Mesendoderm (in vitro differentiated cells): Measurements from ENCODE around the gene TXNDC17.

Source experiments
- DNase-seq: peaks from one replicate; pipeline ENCODE4 v3.0.0; 2013
- H2AK5ac ChIP-seq: 2 replicates; pipeline ENCODE4 v1.6.1; 2013; ENCODE audit warnings: low read length, inconsistent platforms
- H2BK120ac ChIP-seq: 2 replicates; pipeline ENCODE4 v1.6.1; 2013; ENCODE audit warnings: low read depth, mild to moderate bottlenecking, low read length, moderate library complexity, mixed read lengths
- H2BK15ac ChIP-seq: replicated peaks from 2 replicates; pipeline ENCODE4 v1.6.1; 2013; ENCODE audit warnings: low read depth, mild to moderate bottlenecking, moderate library complexity
- H2BK5ac ChIP-seq: 2 replicates; pipeline ENCODE4 v1.6.1; 2013; ENCODE audit warnings: low read length, inconsistent platforms
- H3K18ac ChIP-seq: 2 replicates; pipeline ENCODE4 v1.6.1; 2013; ENCODE audit warnings: mild to moderate bottlenecking, low read length, mixed read lengths
- H3K23ac ChIP-seq: one replicate; pipeline ENCODE4 v1.6.1; 2013; ENCODE audit warnings: low read length
- H3K27ac ChIP-seq: 2 replicates; pipeline ENCODE4 v1.5.1; 2013; ENCODE audit warnings: low read depth, mild to moderate bottlenecking, inconsistent platforms, low read length, moderate library complexity
- H3K27me3 ChIP-seq: 2 replicates; pipeline ENCODE4 v1.6.1; 2013; ENCODE audit warnings: low read length, control low read depth, mild to moderate bottlenecking, inconsistent platforms; ENCODE audit not compliant: insufficient read depth, poor library complexity
- H3K36me3 ChIP-seq: 2 replicates; pipeline ENCODE4 v1.6.1; 2013; ENCODE audit warnings: low read length, inconsistent platforms; ENCODE audit not compliant: control insufficient read depth, insufficient read depth
- H3K4ac ChIP-seq: one replicate; pipeline ENCODE4 v1.6.1; 2013; ENCODE audit warnings: low read depth, mild to moderate bottlenecking, low read length, moderate library complexity
- H3K4me1 ChIP-seq: 2 replicates; pipeline ENCODE4 v1.6.1; 2013; ENCODE audit warnings: low read depth, low read length, inconsistent platforms; ENCODE audit not compliant: control insufficient read depth
- H3K4me2 ChIP-seq: 2 replicates; pipeline ENCODE4 v1.6.1; 2013; ENCODE audit warnings: low read length
- H3K4me3 ChIP-seq: 2 replicates; pipeline ENCODE4 v1.5.1; 2013; ENCODE audit warnings: mild to moderate bottlenecking, low read length
- H3K56ac ChIP-seq: one replicate; pipeline ENCODE4 v1.6.1; 2013; ENCODE audit warnings: low read length
- H3K79me1 ChIP-seq: 2 replicates; pipeline ENCODE4 v1.6.1; 2013; ENCODE audit warnings: low read length, inconsistent platforms
- H3K79me2 ChIP-seq: 2 replicates; pipeline ENCODE4 v1.6.1; 2013; ENCODE audit warnings: mild to moderate bottlenecking, low read length; ENCODE audit not compliant: control insufficient read depth, insufficient read depth
- H3K9ac ChIP-seq: 2 replicates; pipeline ENCODE4 v1.6.1; 2013; ENCODE audit warnings: low read length, inconsistent platforms
- H4K5ac ChIP-seq: one replicate; pipeline ENCODE4 v1.6.1; 2013; ENCODE audit warnings: low read length
- H4K8ac ChIP-seq: one replicate; pipeline ENCODE4 v1.6.1; 2013; ENCODE audit warnings: low read depth, mild to moderate bottlenecking, control low read depth, low read length, moderate library complexity
- WGBS: extraction: QIAGEN DNeasy Blood & Tissue Kit; methylation state at CpG from one replicate; pipeline ENCODE4 v1.1.7; 2013; ENCODE audit warnings: low lambda C conversion rate, missing lambda C conversion rate; ENCODE audit not compliant: insufficient coverage; ENCODE audit errors: extremely low coverage; 5-methylcytosine and 5-hydroxymethylcytosine counted together

The TXNDC17 gene

DNA sequence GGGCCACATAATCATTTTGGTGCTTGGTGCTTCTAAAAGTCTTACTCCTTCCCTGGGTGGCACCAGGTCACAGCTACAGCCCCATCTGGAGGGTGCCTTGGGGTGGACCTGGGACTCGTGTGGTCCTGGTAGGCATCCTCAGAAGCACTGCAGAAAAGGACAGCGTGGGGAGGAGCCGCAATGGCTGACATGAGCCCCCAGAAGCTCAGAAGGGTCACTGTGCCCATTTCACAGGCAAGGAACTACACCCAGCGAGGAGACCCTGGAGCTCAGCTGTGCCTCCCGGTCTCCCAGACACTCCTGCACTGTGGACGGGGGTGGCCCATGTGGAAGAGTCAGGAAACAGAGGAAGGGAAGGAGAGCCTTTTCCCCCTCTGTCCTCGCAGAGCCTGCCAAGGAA is 37.1 kb downstream of the TXNDC17 start:
- H4K8ac ChIP-seq = no peak overlapping the region
- no peak overlapping the region for H2BK15ac ChIP-seq
- no peak overlapping the region for H3K4me2 ChIP-seq
- no peak overlapping the region for H3K18ac ChIP-seq
- no peak overlapping the region for H3K27ac ChIP-seq
- H3K27me3 ChIP-seq = no peaks in the 10 kb centered on the region
- H3K36me3 ChIP-seq = no peaks in the 10 kb centered on the region
- H2AK5ac ChIP-seq = no peak overlapping the region
- H2BK5ac ChIP-seq = no peak overlapping the region
- no peak for DNase-seq
- no CpG with 5 or more reads among the region's 7 CpGs for WGBS
- no peak overlapping the region for H3K4me3 ChIP-seq
- no peak overlapping the region for H3K23ac ChIP-seq
- no peak overlapping the region for H3K9ac ChIP-seq
- no peaks in the 10 kb centered on the region for H3K79me2 ChIP-seq
- H2BK120ac ChIP-seq = no peak overlapping the region
- H3K79me1 ChIP-seq = no peaks in the 10 kb centered on the region
- H3K56ac ChIP-seq = no peak overlapping the region
- H3K4me1 ChIP-seq = no peaks in the 10 kb centered on the region
- no peak overlapping the region for H4K5ac ChIP-seq
- no peak overlapping the region for H3K4ac ChIP-seq

DNA sequence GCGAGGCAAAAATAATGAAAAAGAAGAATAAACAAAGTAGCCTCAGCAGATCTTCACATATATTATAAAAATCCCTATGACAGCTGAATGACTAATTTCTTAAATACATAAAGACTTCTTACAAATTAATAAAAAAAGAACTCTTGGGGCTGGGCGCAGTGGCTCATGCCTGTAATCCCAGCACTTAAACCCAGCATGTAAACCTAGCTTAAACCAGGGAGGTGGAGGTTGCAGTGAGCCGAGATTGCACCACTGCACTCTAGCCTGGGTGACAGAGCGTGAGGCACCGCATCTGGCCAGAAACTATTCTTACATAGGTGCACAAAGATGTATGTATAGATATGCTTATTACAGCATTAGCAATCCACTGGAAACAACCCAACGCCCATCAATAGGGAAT is 38.4 kb downstream of the TXNDC17 start:
- H3K27ac ChIP-seq = no peak overlapping the region
- peaks cover 4% of the 10 kb centered on the region for H3K4me1 ChIP-seq
- H4K8ac ChIP-seq = no peak overlapping the region
- no peaks in the 10 kb centered on the region for H3K27me3 ChIP-seq
- no peaks in the 10 kb centered on the region for H3K79me2 ChIP-seq
- no peaks in the 10 kb centered on the region for H3K79me1 ChIP-seq
- no peak for DNase-seq
- H3K56ac ChIP-seq = no peak overlapping the region
- H2AK5ac ChIP-seq = no peak overlapping the region
- no peak overlapping the region for H3K18ac ChIP-seq
- H3K9ac ChIP-seq = no peak overlapping the region
- H3K4ac ChIP-seq = no peak overlapping the region
- WGBS = no CpG with 5 or more reads among the region's 6 CpGs
- no peak overlapping the region for H4K5ac ChIP-seq
- no peak overlapping the region for H3K4me3 ChIP-seq
- no peak overlapping the region for H2BK120ac ChIP-seq
- H2BK5ac ChIP-seq = no peak overlapping the region
- H3K4me2 ChIP-seq = no peak overlapping the region
- no peak overlapping the region for H3K23ac ChIP-seq
- H2BK15ac ChIP-seq = no peak overlapping the region
- H3K36me3 ChIP-seq = no peaks in the 10 kb centered on the region

DNA sequence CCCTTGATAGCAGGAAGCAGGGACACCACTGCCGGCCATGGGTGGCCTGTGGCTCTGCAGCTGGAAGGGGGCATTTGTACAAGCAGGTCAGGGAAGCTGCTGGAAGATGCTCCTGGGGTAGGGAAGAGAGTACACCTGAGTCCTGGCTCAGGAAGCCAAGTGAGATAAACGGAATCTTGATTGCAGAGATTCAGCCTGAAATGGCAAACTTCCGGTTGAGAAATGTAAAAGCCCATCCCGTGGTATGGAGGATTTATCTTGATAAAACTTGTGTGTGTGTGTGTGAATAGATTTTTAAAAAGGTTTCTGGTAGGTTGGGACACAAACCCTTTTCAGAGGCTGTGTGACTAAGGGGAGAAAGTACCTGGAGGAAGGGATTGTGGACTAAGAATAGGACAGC is 40.3 kb downstream of the TXNDC17 start:
- H3K27me3 ChIP-seq = no peaks in the 10 kb centered on the region
- no peak for DNase-seq

DNA sequence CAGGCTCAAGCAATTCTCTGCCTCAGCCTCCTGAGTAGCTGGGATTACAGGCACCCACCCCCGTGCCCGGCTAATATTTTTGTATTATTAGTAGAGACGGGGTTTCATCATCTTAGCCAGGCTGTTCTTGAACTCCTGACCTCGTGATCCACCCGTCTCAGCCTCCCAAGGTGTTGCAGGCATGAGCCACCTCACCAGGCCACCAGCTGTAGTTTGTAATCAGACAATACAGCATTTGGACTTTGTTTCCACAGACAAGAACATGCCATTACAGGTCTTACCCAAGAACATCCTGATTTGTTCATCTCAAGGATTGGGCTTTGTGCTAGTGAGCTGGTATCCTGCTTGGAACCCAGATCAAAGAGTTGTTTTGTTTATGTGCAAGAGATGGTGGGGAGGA is 40.8 kb downstream of the TXNDC17 start:
- no peak overlapping the region for H3K4me2 ChIP-seq
- H4K5ac ChIP-seq = no peak overlapping the region
- no peak overlapping the region for H2BK15ac ChIP-seq
- H3K18ac ChIP-seq = no peak overlapping the region
- H2BK120ac ChIP-seq = no peak overlapping the region
- H3K56ac ChIP-seq = no peak overlapping the region
- no peak overlapping the region for H2BK5ac ChIP-seq
- H3K4ac ChIP-seq = no peak overlapping the region
- no peak overlapping the region for H3K23ac ChIP-seq
- H3K36me3 ChIP-seq = no peaks in the 10 kb centered on the region
- no peaks in the 10 kb centered on the region for H3K79me1 ChIP-seq
- no peaks in the 10 kb centered on the region for H3K79me2 ChIP-seq
- no peak overlapping the region for H4K8ac ChIP-seq
- no peaks in the 10 kb centered on the region for H3K27me3 ChIP-seq
- H2AK5ac ChIP-seq = no peak overlapping the region
- H3K27ac ChIP-seq = no peak overlapping the region
- H3K4me1 ChIP-seq = peaks cover 8% of the 10 kb centered on the region
- no peak overlapping the region for H3K4me3 ChIP-seq
- no peak overlapping the region for H3K9ac ChIP-seq
- DNase-seq = no peak
- no CpG with 5 or more reads among the region's 5 CpGs for WGBS

More for the DNA sequence above, 40.3 kb downstream of the TXNDC17 start:
- Histone ChIP-seq H3K79me2 (no peaks in the 10 kb centered on the region), H4K5ac (no peak overlapping the region), H3K4me3 (no peak overlapping the region), H3K9ac (no peak overlapping the region), H3K56ac (no peak overlapping the region), H4K8ac (no peak overlapping the region), H3K18ac (no peak overlapping the region), H3K4me1 (peaks cover 8% of the 10 kb centered on the region), H3K4ac (no peak overlapping the region), H3K36me3 (no peaks in the 10 kb centered on the region), H2BK5ac (no peak overlapping the region), H2AK5ac (no peak overlapping the region), H2BK15ac (no peak overlapping the region), H3K79me1 (no peaks in the 10 kb centered on the region), H2BK120ac (no peak overlapping the region), H3K4me2 (no peak overlapping the region), H3K23ac (no peak overlapping the region), H3K27ac (no peak overlapping the region)
- WGBS = no CpG with 5 or more reads among the region's 4 CpGs

- DNase-seq = no peak
- WGBS = no CpG with 5 or more reads among the region's 4 CpGs
- no peak overlapping the region for H2BK15ac ChIP-seq
- no peak overlapping the region for H2BK120ac ChIP-seq
- peaks cover 8% of the 10 kb centered on the region for H3K4me1 ChIP-seq
- H3K27ac ChIP-seq = no peak overlapping the region
- no peak overlapping the region for H3K56ac ChIP-seq
- H4K8ac ChIP-seq = no peak overlapping the region
- no peak overlapping the region for H3K23ac ChIP-seq
- no peaks in the 10 kb centered on the region for H3K79me2 ChIP-seq
- H2BK5ac ChIP-seq = no peak overlapping the region
- H4K5ac ChIP-seq = no peak overlapping the region
- H3K4ac ChIP-seq = no peak overlapping the region
- no peaks in the 10 kb centered on the region for H3K79me1 ChIP-seq
- no peak overlapping the region for H3K18ac ChIP-seq
- H3K36me3 ChIP-seq = no peaks in the 10 kb centered on the region
- no peak overlapping the region for H3K4me2 ChIP-seq
- no peak overlapping the region for H3K9ac ChIP-seq
- no peak overlapping the region for H2AK5ac ChIP-seq
- H3K4me3 ChIP-seq = no peak overlapping the region
- no peaks in the 10 kb centered on the region for H3K27me3 ChIP-seq
Observed at GRCh38 chr17:6682339-6682738, 41.5 kb downstream of the TXNDC17 start.

GRCh38 chr17:6683081-6683684 is 42.3 kb downstream of the TXNDC17 start:
- Histone ChIP-seq H2BK5ac (no peak overlapping the region), H4K5ac (no peak overlapping the region)
- WGBS = no CpG with 5 or more reads among the region's 3 CpGs

More at GRCh38 chr17:6683081-6683684, 42.3 kb downstream of the TXNDC17 start:
- H3K4ac ChIP-seq = no peak overlapping the region
- H3K79me1 ChIP-seq = no peaks in the 10 kb centered on the region
- H2BK15ac ChIP-seq = no peak overlapping the region
- no peaks in the 10 kb centered on the region for H3K79me2 ChIP-seq
- no peak overlapping the region for H4K8ac ChIP-seq
- H3K4me3 ChIP-seq = no peak overlapping the region
- no peaks in the 10 kb centered on the region for H3K27me3 ChIP-seq
- H3K4me2 ChIP-seq = no peak overlapping the region
- no peak overlapping the region for H2AK5ac ChIP-seq
- H3K18ac ChIP-seq = no peak overlapping the region
- H3K56ac ChIP-seq = no peak overlapping the region
- H3K23ac ChIP-seq = no peak overlapping the region
- H2BK120ac ChIP-seq = no peak overlapping the region
- no peak overlapping the region for H3K9ac ChIP-seq
- no peaks in the 10 kb centered on the region for H3K36me3 ChIP-seq
- peaks cover 8% of the 10 kb centered on the region for H3K4me1 ChIP-seq
- no peak overlapping the region for H3K27ac ChIP-seq
- DNase-seq = no peak
